Endothelial cell of umbilical vein (primary cell): ENCODE measurements around the gene MIGA2. TPM values are rescaled to one million over a fixed set of nuclear protein-coding genes. Genes with fewer than 3 reads are reported as not detected.

Source experiments
- BruUV-seq: library from RNA; stranded (reverse); fragments of 400-500 nt; replicated peaks from 2 replicates; lab custom pipeline; 2021; lab: Mats Ljungman, UMichigan
- CTCF ChIA-PET: fragments of 300-600, 350-600 bp; sonication (Branson Sonifier 250); formaldehyde crosslinking; loops from one replicate; lab custom pipeline; 2021; ENCODE audit warnings: antibody characterized with exemption, inconsistent platforms; lab: Charles Lee
- POLR2A ChIA-PET: fragments of 300-600, 350-600 bp; sonication (Branson Sonifier 250); formaldehyde crosslinking; loops from one replicate; lab custom pipeline; 2021; ENCODE audit warnings: antibody characterized with exemption, inconsistent platforms; lab: Charles Lee
- DNase-seq: peaks from one replicate; pipeline ENCODE4 v3.0.0-alpha.2; 2011; ENCODE audit warnings: low read depth, low spot score
- FAIRE-seq: peaks from 2 replicates; lab custom pipeline; 2011; peaks lifted over from hg19 to GRCh38; lab: Jason Lieb, UNC
- H2AFZ ChIP-seq: 2 replicates; pipeline ENCODE4 v1.6.0; 2012; ENCODE audit warnings: low read depth, low read length, control low read depth, inconsistent platforms
- H3K27ac ChIP-seq: 2 replicates; pipeline ENCODE4 v1.5.1; 2011; ENCODE audit warnings: low read depth, mild to moderate bottlenecking, control low read depth, low read length, moderate library complexity; ENCODE audit not compliant: insufficient read depth
- H3K27me3 ChIP-seq, 2 experiments: 2 replicates each; pipeline versions ENCODE4 v1.6.0 to v1.6.1; 2011; ENCODE audit warnings: low read length in 2 of 2, mixed read lengths in 1 of 2; ENCODE audit not compliant: control insufficient read depth in 2 of 2, insufficient read depth in 2 of 2
- H3K36me3 ChIP-seq, 2 experiments: 2 replicates in 1 of 2; 3 replicates in 1 of 2; pipeline ENCODE4 v1.5.1; 2011; ENCODE audit warnings: low read length in 2 of 2, mild to moderate bottlenecking in 1 of 2, moderate library complexity in 1 of 2; ENCODE audit not compliant: control insufficient read depth in 2 of 2, insufficient read depth in 2 of 2; ENCODE audit errors: extremely low read depth in 1 of 2
- H3K4me1 ChIP-seq: 3 replicates; pipeline ENCODE4 v1.5.1; 2011; ENCODE audit warnings: mild to moderate bottlenecking, low read length; ENCODE audit not compliant: control insufficient read depth, insufficient read depth; ENCODE audit errors: extremely low read depth
- H3K4me2 ChIP-seq: 2 replicates; pipeline ENCODE4 v1.6.1; 2011; ENCODE audit warnings: low read length, control low read depth, mixed read lengths; ENCODE audit not compliant: insufficient read depth
- H3K4me3 ChIP-seq, 3 experiments: fragments of 200-600 bp in 1 of 3; sonication (generic), shearing (Covaris generic) in 1 of 3; replicated peaks in 1 of 3; 2 replicates each; pipeline ENCODE4 v1.5.1; 2011 to 2016; ENCODE audit warnings: control low read depth in 3 of 3, low read length in 3 of 3, mild to moderate bottlenecking in 2 of 3, inconsistent platforms in 1 of 3, low read depth in 1 of 3, moderate library complexity in 1 of 3; ENCODE audit not compliant: insufficient read depth in 1 of 3
- H3K79me2 ChIP-seq: 2 replicates; pipeline ENCODE4 v1.6.0; 2012; ENCODE audit warnings: low read length, inconsistent platforms; ENCODE audit not compliant: control insufficient read depth, insufficient read depth
- H3K9ac ChIP-seq: replicated peaks from 2 replicates; pipeline ENCODE3; 2011; ENCODE audit warnings: low read length, control low read depth; ENCODE audit not compliant: insufficient read depth; ENCODE audit errors: extremely low read depth
- H3K9me1 ChIP-seq: replicated peaks from 3 replicates; pipeline ENCODE4 v1.6.0; 2011; ENCODE audit warnings: mild to moderate bottlenecking, low read length; ENCODE audit not compliant: control insufficient read depth, insufficient read depth; ENCODE audit errors: extremely low read depth
- H3K9me3 ChIP-seq: replicated peaks from 2 replicates; pipeline ENCODE4 v1.5.1; 2012; ENCODE audit warnings: low read length, inconsistent platforms; ENCODE audit not compliant: control insufficient read depth, insufficient read depth
- H4K20me1 ChIP-seq: replicated peaks from 2 replicates; pipeline ENCODE3; 2011; ENCODE audit warnings: mild to moderate bottlenecking, low read length; ENCODE audit not compliant: control insufficient read depth, insufficient read depth; ENCODE audit errors: extremely low read depth
- EZH2 ChIP-seq: IDR thresholded peaks from 2 replicates; pipeline ENCODE4 v1.6.1; 2012; ENCODE audit warnings: borderline replicate concordance, low read depth, mild to moderate bottlenecking, moderate library complexity, low read length, inconsistent platforms; ENCODE audit not compliant: severe bottlenecking
- FOS ChIP-seq: IDR thresholded peaks from 2 replicates; pipeline ENCODE4 v1.6.1; 2011; ENCODE audit warnings: mild to moderate bottlenecking, low read length, moderate library complexity, borderline replicate concordance; ENCODE audit not compliant: insufficient read depth
- GATA2 ChIP-seq: IDR thresholded peaks from 2 replicates; pipeline ENCODE4 v1.7.0; 2011; ENCODE audit warnings: low read depth, mild to moderate bottlenecking, moderate library complexity, mixed read lengths, low read length; ENCODE audit not compliant: insufficient read length, insufficient read depth
- JUN ChIP-seq: IDR thresholded peaks from 2 replicates; pipeline ENCODE4 v1.6.1; 2011; ENCODE audit warnings: borderline replicate concordance, low read depth; ENCODE audit not compliant: insufficient read length, insufficient read depth
- MYC ChIP-seq: IDR thresholded peaks from one replicate; pipeline ENCODE4 v1.6.1; 2011; ENCODE audit warnings: mild to moderate bottlenecking, low read depth, low read length
- POLR2A ChIP-seq: IDR thresholded peaks from 2 replicates; pipeline ENCODE4 v1.6.1; 2012; ENCODE audit warnings: low read depth, mild to moderate bottlenecking, control low read depth, low read length
- POLR2AphosphoS5 ChIP-seq: IDR thresholded peaks from 2 replicates; pipeline ENCODE4 v1.6.1; 2012; ENCODE audit warnings: low read depth, mild to moderate bottlenecking, control low read depth, low read length, moderate library complexity; ENCODE audit not compliant: insufficient read depth
- dilution Hi-C: fragments of 300-500 bp; cut with MboI; formaldehyde crosslinking; loops from one replicate; pipeline ENCODE4 v1.15.0; 2019; ENCODE audit warnings: low sequenced_read_pairs; ENCODE audit not compliant: extremely low pct_ligation_motif_present
- intact Hi-C: fragments of 100-400 bp; cut with micrococcal nuclease; formaldehyde crosslinking; loops from one replicate; pipeline ENCODE4 v1.10.0; 2022
- polyA plus RNA-seq, 4 experiments: library from polyadenylated mRNA; depleted of rRNA in 3 of 4; stranded (reverse) in 3 of 4; unstranded in 1 of 4; fragments of >200 nt; gene quantifications; 2 replicates each; pipeline versions ENCODE4 v1.2.1 to v1.2.3, GENCODE V29; 2011 to 2012; ENCODE audit warnings: missing spikeins in 1 of 4
- total RNA-seq: library from RNA; stranded (reverse); gene quantifications from 2 replicates; pipeline ENCODE4 v1.2.3, GENCODE V29; 2021
- TF ChIP-seq, protein P1 (sequence below): IDR thresholded peaks from 2 replicates; pipeline ENCODE4 v1.6.1; 2011; ENCODE audit not compliant: insufficient read depth, insufficient read length
- TF ChIP-seq, protein P2 (sequence below), 2 donors: IDR thresholded peaks; 1 replicate in 1 of 2; 2 replicates in 1 of 2; pipeline ENCODE4 v1.5.1; 2011; ENCODE audit warnings: low read length in 2 of 2, mild to moderate bottlenecking in 2 of 2, moderate library complexity in 2 of 2, control low read depth in 1 of 2, inconsistent platforms in 1 of 2, low read depth in 1 of 2; ENCODE audit not compliant: insufficient read depth in 1 of 2; ENCODE audit errors: extremely low read depth in 1 of 2

MIGA2 gene
- total and polyA plus RNA-seq, 2 donors (not counting 3 experiments of a cell fraction or from before 2014, with no cell fraction given) = 27.7 to 28.0 TPM

- TF ChIP-seq MYC (no peak), POLR2A (no peak)
- TF ChIP-seq, protein P1, sequence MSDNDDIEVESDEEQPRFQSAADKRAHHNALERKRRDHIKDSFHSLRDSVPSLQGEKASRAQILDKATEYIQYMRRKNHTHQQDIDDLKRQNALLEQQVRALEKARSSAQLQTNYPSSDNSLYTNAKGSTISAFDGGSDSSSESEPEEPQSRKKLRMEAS = no peak
- Histone ChIP-seq H4K20me1 (no peaks in the 10 kb centered on the region), H3K4me1 (no peaks in the 10 kb centered on the region), H3K27ac (no peak overlapping the region), H3K4me3 (no peak overlapping the region), H3K9me1 (no peaks in the 10 kb centered on the region), H3K9ac (no peak overlapping the region), H3K4me2 (no peak overlapping the region), H3K79me2 (no peaks in the 10 kb centered on the region), H3K27me3 (no peaks in the 10 kb centered on the region), H2AFZ (no peak overlapping the region), H3K9me3 (no peaks in the 10 kb centered on the region), H3K36me3 (peaks cover 0 to 36% of the 10 kb centered on the region in 2 experiments)
- ChIA-PET CTCF (interaction anchor here (1.7 kb wide), 1 partner anchor 40 kb away, joined by 5 read pairs; the partner anchor contains the start of gene SH3GLB2), POLR2A (no interaction called here)
- DNase-seq = no peak
- intact Hi-C loops (no loop called here), dilution Hi-C loops (no loop called here)
- no TSS peak for BruUV-seq
- FAIRE-seq = no peak
Observed at GRCh38 chr9:129068110-129068509, 31.7 kb downstream of the MIGA2 start.

DNA sequence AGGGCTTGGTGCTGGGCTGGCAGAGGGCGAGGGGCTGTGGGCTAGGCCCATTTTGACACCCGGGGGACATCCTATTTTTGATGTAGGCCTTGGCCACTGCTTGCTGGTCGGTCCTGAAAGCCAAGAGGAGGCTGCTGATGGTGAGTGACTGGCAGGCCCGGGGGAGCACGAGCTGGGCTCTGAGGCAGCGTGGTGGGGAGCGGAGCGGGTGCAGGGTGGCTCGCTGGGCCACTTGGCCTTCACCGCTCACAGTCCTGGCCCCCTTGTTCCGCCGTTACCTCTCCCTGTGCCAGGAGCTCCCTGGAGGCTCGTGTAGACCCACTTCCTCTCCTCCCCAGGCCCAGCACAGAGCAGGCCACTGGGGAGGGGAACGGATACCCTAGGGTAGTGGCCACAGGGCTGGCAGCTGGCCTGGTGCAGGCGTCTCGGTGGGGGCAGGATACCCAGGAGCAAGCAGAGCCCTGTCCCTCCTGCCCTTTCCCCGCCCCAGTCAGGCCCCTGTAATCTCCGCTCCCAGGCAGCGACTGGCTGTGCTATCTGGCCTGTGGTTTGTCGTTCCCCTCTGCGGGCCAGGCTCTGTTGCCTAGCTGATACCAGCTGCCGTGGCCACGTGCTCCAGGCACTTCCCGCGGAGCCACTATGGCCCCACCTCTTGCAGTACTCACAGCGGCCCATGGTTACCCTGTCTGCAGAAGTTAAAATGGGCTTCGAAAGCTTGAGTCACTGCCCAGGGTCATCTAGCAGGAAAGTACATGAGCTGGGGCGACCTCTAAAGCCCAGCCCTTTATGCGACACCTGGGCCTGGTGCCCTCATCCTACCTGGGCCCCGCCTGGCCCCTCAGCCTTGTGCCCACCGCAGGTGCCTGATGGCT is 32.8 kb downstream of the MIGA2 start:
- Histone ChIP-seq H3K4me1 (no peaks in the 10 kb centered on the region), H3K9ac (no peak overlapping the region), H3K9me1 (no peaks in the 10 kb centered on the region), H3K4me2 (no peak overlapping the region), H3K9me3 (no peaks in the 10 kb centered on the region), H2AFZ (no peak overlapping the region), H3K4me3 (no peak overlapping the region), H3K36me3 (peaks cover 0 to 29% of the 10 kb centered on the region in 2 experiments), H3K27me3 (no peaks in the 10 kb centered on the region), H3K27ac (no peak overlapping the region), H3K79me2 (no peaks in the 10 kb centered on the region), H4K20me1 (no peaks in the 10 kb centered on the region)
- no peak for FAIRE-seq
- dilution Hi-C loops = no loop called here
- ChIA-PET CTCF (no interaction called here), POLR2A (no interaction called here)
- intact Hi-C loops = loop anchor here (1.0 kb wide), 1 partner anchor 19 kb away; no protein-coding TSS in a partner anchor
- TF ChIP-seq, protein P1 = no peak
- TF ChIP-seq FOS = no peak
- no peak for TF ChIP-seq EZH2
- TF ChIP-seq, protein P2, sequence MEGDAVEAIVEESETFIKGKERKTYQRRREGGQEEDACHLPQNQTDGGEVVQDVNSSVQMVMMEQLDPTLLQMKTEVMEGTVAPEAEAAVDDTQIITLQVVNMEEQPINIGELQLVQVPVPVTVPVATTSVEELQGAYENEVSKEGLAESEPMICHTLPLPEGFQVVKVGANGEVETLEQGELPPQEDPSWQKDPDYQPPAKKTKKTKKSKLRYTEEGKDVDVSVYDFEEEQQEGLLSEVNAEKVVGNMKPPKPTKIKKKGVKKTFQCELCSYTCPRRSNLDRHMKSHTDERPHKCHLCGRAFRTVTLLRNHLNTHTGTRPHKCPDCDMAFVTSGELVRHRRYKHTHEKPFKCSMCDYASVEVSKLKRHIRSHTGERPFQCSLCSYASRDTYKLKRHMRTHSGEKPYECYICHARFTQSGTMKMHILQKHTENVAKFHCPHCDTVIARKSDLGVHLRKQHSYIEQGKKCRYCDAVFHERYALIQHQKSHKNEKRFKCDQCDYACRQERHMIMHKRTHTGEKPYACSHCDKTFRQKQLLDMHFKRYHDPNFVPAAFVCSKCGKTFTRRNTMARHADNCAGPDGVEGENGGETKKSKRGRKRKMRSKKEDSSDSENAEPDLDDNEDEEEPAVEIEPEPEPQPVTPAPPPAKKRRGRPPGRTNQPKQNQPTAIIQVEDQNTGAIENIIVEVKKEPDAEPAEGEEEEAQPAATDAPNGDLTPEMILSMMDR (IDR thresholded peaks at IDR 0.05; ENCODE audit: extremely low read depth in 1 of 2, insufficient read depth in 1 of 2, low read depth in 1 of 2, low read length in 2 of 2) = no peak
- TF ChIP-seq POLR2AphosphoS5 = no peak
- TF ChIP-seq GATA2 = no peak
- no peak for TF ChIP-seq MYC
- no peak for TF ChIP-seq POLR2A
- no peak for TF ChIP-seq JUN
- no TSS peak for BruUV-seq
- no peak for DNase-seq
